Left lung (tissue), 10 donors: ENCODE results near the gene EDRF1. TPM values are rescaled to one million over a fixed set of nuclear protein-coding genes. Genes with fewer than 3 reads are reported as not detected.

Source experiments
- ATAC-seq: fragments of 200-7000 bp; cut with Tn5 transposase; one replicate; pipeline ENCODE4 v1.9.1; 2020; ENCODE audit warnings: moderate library complexity
- DNase-seq, 4 donors: peaks; one replicate each; pipeline ENCODE4 v3.0.0-alpha.2; 2013 to 2020
- H3K27ac ChIP-seq, 2 donors: fragments of 200-600 bp; sonication (generic) in 1 of 2; one replicate each; pipeline versions ENCODE4 v1.5.0 to v1.8.0; 2020 to 2021
- H3K27me3 ChIP-seq, 2 donors: fragments of 200-600 bp; sonication (generic) in 1 of 2; one replicate each; pipeline versions ENCODE4 v1.5.0 to v1.8.0; 2020 to 2021
- H3K36me3 ChIP-seq, 2 donors: fragments of 200-600 bp; sonication (generic) in 1 of 2; one replicate each; pipeline versions ENCODE4 v1.5.0 to v1.8.0; 2020 to 2021
- H3K4me1 ChIP-seq, 2 donors: fragments of 200-600 bp; one replicate each; pipeline ENCODE4 v1.8.0; 2021
- H3K4me3 ChIP-seq, 2 donors: fragments of 200-600 bp; sonication (generic) in 1 of 2; one replicate each; pipeline versions ENCODE4 v1.5.0 to v1.8.0; 2020 to 2021; ENCODE audit warnings: mild to moderate bottlenecking in 1 of 2
- H3K9me3 ChIP-seq, 2 donors: fragments of 200-600 bp; sonication (generic) in 1 of 2; one replicate each; pipeline versions ENCODE4 v1.5.0 to v1.8.0; 2020 to 2021
- intact Hi-C, 2 donors: fragments of 100-400 bp; cut with DNase I; formaldehyde crosslinking; loops; one replicate each; pipeline versions ENCODE4 v1.11.2 to v1.14.2; 2022
- polyA plus RNA-seq, 6 donors: library from polyadenylated mRNA; unstranded; fragments of 120-200 nt; gene quantifications; one replicate each; pipeline ENCODE4 v1.2.1, GENCODE V29; 2013; ENCODE audit not compliant: insufficient read length in 6 of 6
- total RNA-seq, 2 donors: library from RNA; stranded (reverse); fragmentation: NEBNext Ultra II Directional; extraction: Animal tissue kit (Norgen Biotek cat#: 25700); gene quantifications; one replicate each; pipeline ENCODE4 v1.2.1, GENCODE V29; 2021
- TF ChIP-seq, protein P1 (sequence below), 2 donors: fragments of 200-600 bp; sonication (generic) in 1 of 2; IDR thresholded peaks; one replicate each; pipeline versions ENCODE4 v1.5.0 to v1.8.0; 2021; ENCODE audit warnings: antibody characterized with exemption in 2 of 2
- donor health status: DM: no; HTN: yes; CAD: no.
- donor health status: DM: no; HTN: no; CAD: no.

The EDRF1 gene
- total and polyA plus RNA-seq, 8 donors: 19.9 to 70.1 (median 59.7) TPM

DNA sequence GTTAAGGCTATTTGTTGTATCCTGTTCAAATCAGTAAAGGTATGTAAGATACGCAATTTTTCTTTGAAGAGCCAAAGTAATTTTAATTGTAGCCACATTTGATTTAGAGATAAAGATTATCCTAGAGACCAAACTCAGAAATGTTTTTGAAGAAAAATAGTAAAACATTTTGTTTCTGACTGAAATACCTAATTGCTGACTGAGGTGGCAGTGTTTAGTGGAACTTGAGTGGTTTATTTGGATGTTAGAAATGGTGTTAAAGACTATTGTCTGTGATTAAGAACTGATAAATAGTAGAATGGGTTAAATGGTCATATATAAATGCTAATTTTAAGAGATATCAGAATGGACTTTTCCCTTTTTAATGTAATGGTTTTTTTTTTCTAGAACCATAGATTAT, 15.3 kb downstream of the EDRF1 start:
- Histone ChIP-seq H3K27ac (no peak overlapping the region), H3K4me1 (no peaks in the 10 kb centered on the region), H3K4me3 (no peak overlapping the region), H3K9me3 (no peaks in the 10 kb centered on the region), H3K27me3 (no peaks in the 10 kb centered on the region), H3K36me3 (peaks cover 0 to 100% of the 10 kb centered on the region in 2 donors)
- intact Hi-C loops: no loop called here
- TF ChIP-seq, protein P1, sequence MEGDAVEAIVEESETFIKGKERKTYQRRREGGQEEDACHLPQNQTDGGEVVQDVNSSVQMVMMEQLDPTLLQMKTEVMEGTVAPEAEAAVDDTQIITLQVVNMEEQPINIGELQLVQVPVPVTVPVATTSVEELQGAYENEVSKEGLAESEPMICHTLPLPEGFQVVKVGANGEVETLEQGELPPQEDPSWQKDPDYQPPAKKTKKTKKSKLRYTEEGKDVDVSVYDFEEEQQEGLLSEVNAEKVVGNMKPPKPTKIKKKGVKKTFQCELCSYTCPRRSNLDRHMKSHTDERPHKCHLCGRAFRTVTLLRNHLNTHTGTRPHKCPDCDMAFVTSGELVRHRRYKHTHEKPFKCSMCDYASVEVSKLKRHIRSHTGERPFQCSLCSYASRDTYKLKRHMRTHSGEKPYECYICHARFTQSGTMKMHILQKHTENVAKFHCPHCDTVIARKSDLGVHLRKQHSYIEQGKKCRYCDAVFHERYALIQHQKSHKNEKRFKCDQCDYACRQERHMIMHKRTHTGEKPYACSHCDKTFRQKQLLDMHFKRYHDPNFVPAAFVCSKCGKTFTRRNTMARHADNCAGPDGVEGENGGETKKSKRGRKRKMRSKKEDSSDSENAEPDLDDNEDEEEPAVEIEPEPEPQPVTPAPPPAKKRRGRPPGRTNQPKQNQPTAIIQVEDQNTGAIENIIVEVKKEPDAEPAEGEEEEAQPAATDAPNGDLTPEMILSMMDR (IDR thresholded peaks at IDR 0.05): no peak
- no peak for DNase-seq
- ATAC-seq: no peak

DNA sequence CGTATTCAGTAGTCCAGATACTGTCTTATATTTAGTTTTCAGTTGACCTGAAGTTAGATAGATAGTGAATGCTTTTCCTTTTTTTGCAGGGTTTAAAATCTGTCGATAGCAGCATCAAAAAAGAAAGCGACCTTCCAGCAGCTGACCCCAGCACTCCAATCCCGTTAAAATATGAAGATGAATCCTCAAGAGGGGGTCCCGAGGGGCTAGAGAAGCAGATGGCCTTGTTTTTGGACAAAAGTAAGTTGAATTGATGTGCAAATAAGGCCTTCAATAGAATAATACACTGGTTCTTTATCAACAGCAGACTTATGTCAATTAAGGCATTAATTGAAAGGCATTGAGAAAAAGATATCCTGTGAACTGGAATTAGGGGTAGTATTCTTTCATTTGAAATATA, 18.7 kb downstream of the EDRF1 start:
- H3K27me3 ChIP-seq: no peaks in the 10 kb centered on the region

DNA sequence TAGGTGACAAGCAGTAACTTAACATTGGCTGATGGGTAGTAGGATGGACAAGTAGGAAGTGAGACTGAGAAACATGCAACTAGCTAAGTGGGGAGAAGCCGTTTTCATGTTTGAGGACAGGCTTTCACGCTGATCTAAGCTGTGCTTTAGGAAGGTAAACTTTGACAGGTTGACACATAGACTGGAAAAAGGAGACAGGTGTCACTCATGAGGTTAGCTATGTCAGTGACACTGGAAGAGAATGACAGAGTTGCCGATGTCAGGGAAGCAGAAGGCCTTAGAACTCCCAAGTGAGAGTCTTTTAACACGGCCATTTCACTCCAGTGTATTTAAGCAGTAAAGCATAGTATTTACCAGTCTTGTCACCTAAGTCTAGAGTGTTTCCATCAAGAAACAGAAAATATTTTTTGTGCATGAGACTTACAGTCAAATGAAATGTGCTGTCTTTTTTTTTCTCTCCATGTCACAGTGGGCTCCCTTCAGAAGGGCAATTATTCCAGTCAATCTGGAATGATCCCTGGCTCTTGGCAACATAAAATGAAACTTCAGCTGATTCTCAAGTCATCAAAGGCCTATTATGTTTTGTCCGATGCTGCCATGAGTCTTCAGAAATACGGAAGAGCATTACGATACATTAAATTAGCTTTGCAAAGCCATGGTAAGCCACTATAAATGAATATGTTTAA, 20.6 kb downstream of the EDRF1 start:
- intact Hi-C loops: no loop called here
- Histone ChIP-seq H3K27me3 (no peaks in the 10 kb centered on the region), H3K4me3 (no peak overlapping the region), H3K4me1 (no peaks in the 10 kb centered on the region), H3K9me3 (no peaks in the 10 kb centered on the region), H3K36me3 (peaks cover 0 to 100% of the 10 kb centered on the region in 2 donors), H3K27ac (no peak overlapping the region)
- TF ChIP-seq, protein P1 (IDR thresholded peaks at IDR 0.05): no peak
- ATAC-seq (no peak), DNase-seq (no peak)

More for the DNA sequence above, 18.7 kb downstream of the EDRF1 start:
- TF ChIP-seq, protein P1 (IDR thresholded peaks at IDR 0.05): no peak
- intact Hi-C loops: no loop called here
- peaks cover 0 to 100% of the 10 kb centered on the region in 2 donors for H3K36me3 ChIP-seq
- no peak for DNase-seq
- no peak overlapping the region for H3K4me3 ChIP-seq
- no peak overlapping the region for H3K27ac ChIP-seq
- H3K4me1 ChIP-seq: no peaks in the 10 kb centered on the region
- no peaks in the 10 kb centered on the region for H3K9me3 ChIP-seq
- no peak for ATAC-seq

DNA sequence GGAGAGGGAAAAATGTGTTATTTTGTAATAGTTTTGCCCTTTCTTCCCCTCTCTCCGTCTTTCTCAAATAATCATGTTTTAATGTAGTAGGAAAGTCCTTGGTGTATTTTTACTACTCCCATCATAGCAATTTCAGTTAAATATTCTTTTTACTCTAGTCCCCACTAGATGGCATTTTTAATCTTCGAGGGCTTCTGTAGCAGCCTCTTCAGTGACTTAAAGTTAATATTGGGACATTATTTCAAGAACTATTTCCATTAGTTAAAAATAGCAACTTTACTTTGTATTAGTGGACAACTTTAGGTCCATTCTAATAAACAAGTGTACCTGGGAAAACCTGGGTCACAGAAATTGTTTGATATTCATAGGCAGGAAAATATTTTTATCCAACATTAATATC, 23.0 kb downstream of the EDRF1 start:
- intact Hi-C loops: no loop called here
- Histone ChIP-seq H3K4me3 (no peak overlapping the region), H3K9me3 (no peaks in the 10 kb centered on the region), H3K4me1 (no peaks in the 10 kb centered on the region), H3K27ac (no peak overlapping the region), H3K36me3 (peaks cover 0 to 100% of the 10 kb centered on the region in 2 donors), H3K27me3 (no peaks in the 10 kb centered on the region)
- ATAC-seq (no peak), DNase-seq (no peak)
- TF ChIP-seq, protein P1 (IDR thresholded peaks at IDR 0.05): no peak

DNA sequence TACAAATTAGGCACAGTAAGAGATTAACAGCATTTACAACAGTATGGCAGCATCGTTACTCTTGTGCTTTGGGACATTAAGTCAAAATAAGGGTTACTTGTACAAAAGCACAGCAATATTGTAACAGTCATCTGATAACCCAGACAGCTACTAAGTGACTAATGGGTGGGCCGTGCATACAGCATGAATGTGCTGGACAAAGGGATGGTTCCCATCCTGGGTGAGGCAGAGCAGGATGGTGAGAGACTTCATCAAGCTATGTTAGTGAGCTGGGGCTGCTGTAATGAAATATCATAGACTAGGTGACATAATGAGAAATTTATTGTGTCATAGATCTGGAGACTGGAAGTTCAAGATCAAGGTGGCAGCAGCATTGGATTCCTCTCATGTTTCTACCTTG, 25.4 kb downstream of the EDRF1 start:
- intact Hi-C loops: no loop called here
- Histone ChIP-seq H3K36me3 (peaks cover 0 to 100% of the 10 kb centered on the region in 2 donors), H3K27me3 (no peaks in the 10 kb centered on the region), H3K4me3 (no peak overlapping the region), H3K27ac (no peak overlapping the region), H3K4me1 (no peaks in the 10 kb centered on the region), H3K9me3 (no peaks in the 10 kb centered on the region)
- ATAC-seq (no peak), DNase-seq (no peak)
- TF ChIP-seq, protein P1 (IDR thresholded peaks at IDR 0.05): no peak
